ENCODE measurements around the gene GRHPR. TPM values are rescaled to one million over a fixed set of nuclear protein-coding genes. Genes with fewer than 3 reads are reported as not detected.

GRHPR gene
- total and polyA plus RNA-seq, 10 of the 15 experiments (the other 5 are each of a cell fraction or from before 2014, with no cell fraction given) = 52.4 to 194 (median 126) TPM

- TF ChIP-seq, protein P1, sequence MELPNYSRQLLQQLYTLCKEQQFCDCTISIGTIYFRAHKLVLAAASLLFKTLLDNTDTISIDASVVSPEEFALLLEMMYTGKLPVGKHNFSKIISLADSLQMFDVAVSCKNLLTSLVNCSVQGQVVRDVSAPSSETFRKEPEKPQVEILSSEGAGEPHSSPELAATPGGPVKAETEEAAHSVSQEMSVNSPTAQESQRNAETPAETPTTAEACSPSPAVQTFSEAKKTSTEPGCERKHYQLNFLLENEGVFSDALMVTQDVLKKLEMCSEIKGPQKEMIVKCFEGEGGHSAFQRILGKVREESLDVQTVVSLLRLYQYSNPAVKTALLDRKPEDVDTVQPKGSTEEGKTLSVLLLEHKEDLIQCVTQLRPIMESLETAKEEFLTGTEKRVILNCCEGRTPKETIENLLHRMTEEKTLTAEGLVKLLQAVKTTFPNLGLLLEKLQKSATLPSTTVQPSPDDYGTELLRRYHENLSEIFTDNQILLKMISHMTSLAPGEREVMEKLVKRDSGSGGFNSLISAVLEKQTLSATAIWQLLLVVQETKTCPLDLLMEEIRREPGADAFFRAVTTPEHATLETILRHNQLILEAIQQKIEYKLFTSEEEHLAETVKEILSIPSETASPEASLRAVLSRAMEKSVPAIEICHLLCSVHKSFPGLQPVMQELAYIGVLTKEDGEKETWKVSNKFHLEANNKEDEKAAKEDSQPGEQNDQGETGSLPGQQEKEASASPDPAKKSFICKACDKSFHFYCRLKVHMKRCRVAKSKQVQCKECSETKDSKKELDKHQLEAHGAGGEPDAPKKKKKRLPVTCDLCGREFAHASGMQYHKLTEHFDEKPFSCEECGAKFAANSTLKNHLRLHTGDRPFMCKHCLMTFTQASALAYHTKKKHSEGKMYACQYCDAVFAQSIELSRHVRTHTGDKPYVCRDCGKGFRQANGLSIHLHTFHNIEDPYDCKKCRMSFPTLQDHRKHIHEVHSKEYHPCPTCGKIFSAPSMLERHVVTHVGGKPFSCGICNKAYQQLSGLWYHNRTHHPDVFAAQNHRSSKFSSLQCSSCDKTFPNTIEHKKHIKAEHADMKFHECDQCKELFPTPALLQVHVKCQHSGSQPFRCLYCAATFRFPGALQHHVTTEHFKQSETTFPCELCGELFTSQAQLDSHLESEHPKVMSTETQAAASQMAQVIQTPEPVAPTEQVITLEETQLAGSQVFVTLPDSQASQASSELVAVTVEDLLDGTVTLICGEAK (IDR thresholded peaks at IDR 0.05; ENCODE audit: borderline replicate concordance) = no peak
- TF ChIP-seq RUNX3 (IDR thresholded peaks at IDR 0.05; ENCODE audit: low read length) (no peak), SMC3 (IDR thresholded peaks at IDR 0.05; ENCODE audit: borderline replicate concordance, low read length) (no peak), ZBED1 (IDR thresholded peaks at IDR 0.05; ENCODE audit: borderline replicate concordance) (no peak), EZH2 (IDR thresholded peaks at IDR 0.05; ENCODE audit: borderline replicate concordance, control insufficient read depth, low read depth, low read length) (no peak), EGR1 (IDR thresholded peaks at IDR 0.05; ENCODE audit: borderline replicate concordance in 1 of 2, low read depth in 2 of 2, low read length in 2 of 2) (no peak)
- intact Hi-C loops (cut with micrococcal nuclease; ENCODE audit: unreplicated experiment) (no loop called here), in situ Hi-C loops (cut with MboI) (no loop called here)
- no TSS peak for BruUV-seq (replicated peaks)
- no peak overlapping the region for H3K9ac ChIP-seq (ENCODE audit: control insufficient read depth, insufficient read depth, low read length)
- H3K79me2 ChIP-seq (ENCODE audit: control insufficient read depth, insufficient read depth, low read length) = peaks cover 24% of the 10 kb centered on the region
- RAD21 ChIA-PET (ENCODE audit: unreplicated experiment) = no interaction called here
- SMC1A ChIA-PET (ENCODE audit: uncharacterized antibody, unreplicated experiment) = no interaction called here
- H3K4me2 ChIP-seq (ENCODE audit: control insufficient read depth, insufficient read depth) = no peak overlapping the region
- no peak overlapping the region for H3K4me3 ChIP-seq
- H3K27ac ChIP-seq (ENCODE audit: control insufficient read depth, insufficient read depth) = no peak overlapping the region
- WGBS (ENCODE audit: insufficient coverage, insufficient replicate concordance, low lambda C conversion rate, missing lambda C conversion rate) = 93% methylated on average over 14 of the region's 14 CpGs
- DNase-seq (ENCODE audit: low read depth, low spot score) (no peak), FAIRE-seq (no peak), ATAC-seq (no peak)
- no peaks in the 10 kb centered on the region for H3K27me3 ChIP-seq (replicated peaks in 1 of 2; ENCODE audit: control insufficient read depth in 2 of 2, insufficient read depth in 2 of 2, low read length in 1 of 2)
- peaks cover 10% of the 10 kb centered on the region for H3K4me1 ChIP-seq (ENCODE audit: control insufficient read depth, insufficient read depth, low read length)
- POLR2A ChIA-PET = no interaction called here
- H3K9me3 ChIP-seq (replicated peaks; ENCODE audit: control insufficient read depth, insufficient read depth, low read length) = no peaks in the 10 kb centered on the region
- H4K20me1 ChIP-seq (ENCODE audit: control insufficient read depth, insufficient read depth) = 0 out of 2 replicates have a peak, but pooled peaks cover 4% of the 10 kb centered on the region
- CTCF ChIA-PET = no interaction called here
- no peak overlapping the region for H2AFZ ChIP-seq (ENCODE audit: control insufficient read depth, low read depth, low read length)
- peaks cover 31 to 42% of the 10 kb centered on the region in 2 experiments; a peak in 3 of 4 replicates for H3K36me3 ChIP-seq (ENCODE audit: control insufficient read depth in 2 of 2, insufficient read depth in 2 of 2, low read length in 1 of 2)
Observed at GRCh38 chr9:37428345-37428744, 5.8 kb downstream of the GRHPR start.

Data from GM12878 (cell line).